ENCODE results near the gene NOXO1.

- TF ChIP-seq POLR2A (IDR thresholded peaks at IDR 0.05; ENCODE audit: extremely low read depth, insufficient read length), result no peak
- no peak for TF ChIP-seq CTCF (IDR thresholded peaks at IDR 0.05; ENCODE audit: low read depth, low read length)
Measured at GRCh38 chr16:1997494-1998359, 16.5 kb upstream of the NOXO1 start.
